ENCODE results near the gene HMGN1.

HMGN1 gene

GRCh38 chr21:39326607-39327307 lies 22.1 kb downstream of the HMGN1 start:
- no peak for DNase-seq

GRCh38 chr21:39325458-39325857 lies 23.4 kb downstream of the HMGN1 start:
- DNase-seq: no peak

GRCh38 chr21:39321424-39321823 lies 27.5 kb downstream of the HMGN1 start:
- DNase-seq: no peak

GRCh38 chr21:39319814-39320332 lies 29.0 kb downstream of the HMGN1 start:
- DNase-seq: no peak

- no peak for DNase-seq
Observed at GRCh38 chr21:39319251-39319756, 29.6 kb downstream of the HMGN1 start.

DNA sequence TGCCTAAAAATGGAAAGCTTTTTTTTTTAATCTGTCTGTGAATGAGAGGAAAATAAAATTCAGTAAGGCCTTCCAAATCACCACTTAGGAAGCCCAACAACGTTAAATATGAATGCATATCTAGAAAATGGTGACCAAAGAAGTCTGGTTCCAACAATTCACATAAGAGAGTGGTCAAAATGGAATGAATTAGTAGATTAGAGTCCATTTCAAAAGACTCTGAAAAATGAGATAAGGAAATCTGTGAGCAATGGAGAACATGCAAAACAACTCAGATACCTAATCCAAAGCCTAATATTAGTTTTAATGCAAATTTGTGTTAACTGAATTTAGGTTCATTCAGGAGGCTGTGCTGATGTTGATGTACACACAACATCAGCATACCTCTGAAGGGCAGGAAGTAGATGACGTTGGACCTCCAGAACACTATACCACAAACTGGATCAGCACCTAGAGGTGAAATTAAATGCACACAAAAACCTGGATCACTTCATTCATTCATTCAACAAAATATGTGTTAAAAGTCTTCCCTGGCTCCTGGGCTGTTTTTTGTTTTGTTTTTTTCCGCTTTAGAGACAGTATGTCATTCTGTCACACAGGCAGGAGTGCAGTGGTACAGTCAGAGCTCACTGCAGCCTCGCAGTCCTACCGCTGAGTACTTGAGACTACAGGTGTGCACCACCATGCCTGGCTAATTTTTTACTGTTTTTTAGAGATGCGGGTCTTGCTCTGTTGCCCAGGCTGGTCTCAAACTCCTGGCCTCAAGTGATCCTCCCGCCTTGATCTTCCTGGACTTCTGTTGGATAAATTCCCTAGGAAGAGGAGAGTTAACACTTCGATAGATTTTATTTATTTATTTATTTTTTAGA lies 30.6 kb downstream of the HMGN1 start:
- no peak for DNase-seq

DNA sequence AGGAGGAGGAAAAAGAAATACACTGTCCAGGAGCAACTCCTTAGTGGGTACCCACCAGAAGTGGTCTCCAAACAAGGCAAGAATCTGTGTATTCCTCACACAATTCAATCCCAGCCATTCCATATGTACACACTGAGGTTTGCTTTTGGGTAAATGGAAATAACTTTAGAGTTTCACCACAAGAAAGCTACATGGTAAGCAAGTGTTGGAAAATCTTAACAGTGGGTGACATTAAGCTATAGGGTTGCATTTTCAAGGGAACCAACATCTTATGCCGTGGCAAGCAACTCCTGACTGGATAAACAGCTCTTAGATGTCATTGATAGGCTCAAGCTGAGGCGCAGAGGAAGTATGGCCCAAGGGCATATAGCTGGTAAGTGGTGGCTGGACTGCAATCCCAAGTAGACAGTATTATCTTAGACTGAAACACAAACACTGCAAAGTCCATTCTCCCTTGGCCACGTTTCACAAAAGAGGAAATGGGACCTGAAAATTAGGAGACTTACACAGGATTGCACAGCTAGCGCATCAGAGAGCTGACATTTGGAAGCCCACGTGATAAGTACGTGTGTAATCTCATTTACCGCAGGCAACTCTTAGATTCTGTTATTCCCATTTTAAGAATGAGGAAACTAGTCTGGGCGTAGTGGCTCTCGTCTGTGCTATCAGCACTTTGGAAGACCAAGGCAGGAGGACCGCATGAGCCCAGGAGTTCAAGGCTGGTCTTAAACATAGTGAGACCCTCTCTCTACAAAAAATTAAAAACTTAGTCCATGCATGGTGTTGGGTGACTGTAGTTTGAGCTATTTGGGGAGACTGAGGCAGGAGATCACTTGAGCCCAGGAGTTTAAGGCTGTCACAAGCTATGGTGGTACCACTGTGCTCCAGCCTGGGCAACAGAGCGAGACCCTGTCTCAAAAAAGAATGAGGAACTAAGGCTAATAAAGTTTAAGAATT lies 31.5 kb downstream of the HMGN1 start:
- DNase-seq: no peak

GRCh38 chr21:39316729-39317128 lies 32.2 kb downstream of the HMGN1 start:
- no peak for DNase-seq

GRCh38 chr21:39315603-39316445 lies 33.1 kb downstream of the HMGN1 start:
- DNase-seq: no peak

DNA sequence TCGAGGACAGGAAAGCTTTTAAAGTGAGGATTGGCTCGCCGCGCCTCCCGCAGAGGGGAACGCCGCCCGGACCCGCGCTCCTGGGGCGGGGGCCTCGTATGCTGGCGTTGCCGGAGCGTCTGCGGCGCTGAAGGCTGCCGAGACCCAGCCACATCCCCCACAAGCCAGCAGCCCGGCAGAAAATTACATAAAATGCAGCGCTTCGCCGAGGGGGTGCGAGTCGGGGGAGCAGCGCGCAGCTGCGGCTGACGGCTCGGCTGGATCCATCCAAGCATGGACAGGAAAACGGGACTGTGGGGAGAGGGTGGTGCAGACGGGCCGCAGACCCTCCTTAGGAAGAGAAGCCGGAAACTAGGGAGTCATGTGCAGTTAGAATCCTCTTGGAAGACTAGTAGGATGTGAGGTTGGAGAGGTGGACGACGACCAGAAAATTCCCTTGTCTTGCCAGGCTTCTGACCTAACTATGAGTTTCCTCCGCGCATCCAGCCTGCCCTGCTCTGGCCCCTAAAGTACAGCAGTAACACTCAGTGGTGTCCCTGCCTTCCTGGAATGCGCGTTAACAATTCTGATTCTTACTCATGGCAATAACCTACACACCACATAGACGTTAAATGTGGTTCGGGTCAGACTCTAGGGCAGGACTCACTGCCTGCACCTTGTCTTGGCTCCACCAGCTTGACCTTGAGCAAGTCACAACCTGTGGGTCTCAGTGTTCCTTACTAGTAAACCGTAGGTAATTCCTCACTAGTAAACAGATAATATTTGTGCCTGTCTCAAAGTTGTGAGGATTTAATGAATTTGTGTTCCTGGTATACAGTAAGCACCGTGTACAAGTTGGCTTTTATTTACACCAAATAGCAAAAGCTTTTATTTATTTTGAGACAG lies 34.5 kb downstream of the HMGN1 start:
- DNase-seq: peak; percentile 13

GRCh38 chr21:39313571-39314142 lies 35.2 kb downstream of the HMGN1 start, which contains the start of gene BRWD1:
Gene BRWD1 (minus strand): TSS chr21:39313632. CDS start chr21:39313491, 141 bp downstream.
- DNase-seq: peak; percentile 85

DNA sequence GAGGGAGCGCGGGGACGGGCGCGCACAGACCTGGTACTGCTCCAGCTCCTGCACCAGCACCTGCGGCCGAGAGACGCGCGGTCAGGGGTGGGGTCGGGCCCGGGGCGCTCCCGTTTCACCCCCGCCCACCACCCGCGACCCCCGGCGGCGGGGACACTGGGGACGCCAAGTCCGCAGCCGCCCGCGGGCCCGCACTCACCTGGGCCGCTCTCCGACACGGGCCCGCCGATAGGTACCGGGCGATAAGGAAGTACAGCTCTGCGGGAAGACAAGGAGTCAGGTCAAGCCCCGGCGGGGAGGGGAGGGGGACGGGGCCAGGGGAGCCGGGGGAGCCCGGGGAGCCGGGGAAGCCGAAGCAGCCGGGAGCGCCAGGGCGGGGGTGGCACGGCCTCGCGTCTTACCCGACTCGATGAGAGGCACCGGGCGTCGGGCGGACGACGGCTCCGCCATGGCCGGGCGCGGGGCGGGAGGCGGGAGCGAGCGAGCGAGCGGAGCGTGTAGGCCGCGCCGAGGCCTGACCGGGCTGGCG lies 35.8 kb downstream of the HMGN1 start:
- no peak for DNase-seq

GRCh38 chr21:39312112-39313041 lies 36.5 kb downstream of the HMGN1 start:
- DNase-seq: peak; percentile 86

GRCh38 chr21:39311164-39311563 lies 37.7 kb downstream of the HMGN1 start:
- no peak for DNase-seq

DNA sequence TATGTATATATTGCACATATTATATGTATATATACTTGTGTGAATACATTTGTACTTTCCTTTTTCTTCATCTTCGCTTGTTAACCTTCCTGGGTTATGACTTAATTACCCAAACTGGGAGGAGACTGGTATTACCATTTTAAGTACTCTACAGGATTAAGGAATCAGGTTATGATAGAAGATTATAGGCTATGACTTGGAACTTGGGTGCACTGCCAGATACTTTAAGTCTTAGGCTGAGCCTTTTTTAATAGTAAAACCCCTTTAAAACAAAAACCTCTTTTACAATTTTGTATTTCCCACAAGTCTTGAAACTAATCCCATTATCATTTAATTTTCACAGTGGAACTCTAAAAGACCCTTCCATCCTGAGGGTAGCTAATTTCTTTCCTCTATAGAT lies 41.4 kb downstream of the HMGN1 start:
- DNase-seq: no peak

DNA sequence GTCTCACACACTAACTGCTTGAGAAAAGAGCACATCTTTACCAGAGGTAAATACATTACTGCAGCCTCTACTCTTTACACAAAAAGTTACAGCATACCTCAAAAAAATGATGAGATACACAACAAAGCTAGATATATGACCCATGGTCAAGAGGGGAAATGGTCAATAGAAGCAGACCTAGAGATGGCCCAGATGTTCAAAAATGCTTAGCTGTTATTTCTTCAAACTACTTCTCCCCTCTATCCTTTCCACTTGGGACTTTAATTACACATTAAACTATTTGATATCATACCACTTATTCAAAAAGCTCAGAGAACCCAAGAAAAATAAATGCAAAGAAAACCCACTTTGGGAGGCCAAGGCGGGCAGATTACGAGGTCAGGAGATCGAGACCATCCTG lies 48.3 kb downstream of the HMGN1 start:
- DNase-seq: no peak

DNA sequence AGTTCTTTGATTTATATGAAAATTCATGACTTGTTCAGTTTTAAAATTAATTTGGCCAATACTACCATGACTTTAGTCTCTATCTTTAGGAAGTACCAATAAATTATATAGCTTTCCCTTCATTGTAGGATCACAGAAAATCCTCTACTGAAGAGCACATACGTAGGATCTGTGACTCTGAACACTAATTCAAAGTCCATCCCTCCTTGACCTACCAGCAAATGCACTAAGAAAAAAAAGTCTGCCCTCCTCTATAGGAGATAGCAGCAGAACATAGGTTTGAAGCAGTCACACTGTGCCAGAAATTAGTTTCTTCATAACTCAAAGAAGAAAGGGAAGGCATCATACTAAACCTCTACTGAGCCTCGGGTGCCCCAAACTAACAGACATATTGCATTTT lies 52.0 kb downstream of the HMGN1 start:
- DNase-seq: no peak
